ENCODE results near the gene ILF2.
A peak's percentile ranks its signal among the peaks of the same experiment; 100 is the strongest.

The ILF2 gene

DNA sequence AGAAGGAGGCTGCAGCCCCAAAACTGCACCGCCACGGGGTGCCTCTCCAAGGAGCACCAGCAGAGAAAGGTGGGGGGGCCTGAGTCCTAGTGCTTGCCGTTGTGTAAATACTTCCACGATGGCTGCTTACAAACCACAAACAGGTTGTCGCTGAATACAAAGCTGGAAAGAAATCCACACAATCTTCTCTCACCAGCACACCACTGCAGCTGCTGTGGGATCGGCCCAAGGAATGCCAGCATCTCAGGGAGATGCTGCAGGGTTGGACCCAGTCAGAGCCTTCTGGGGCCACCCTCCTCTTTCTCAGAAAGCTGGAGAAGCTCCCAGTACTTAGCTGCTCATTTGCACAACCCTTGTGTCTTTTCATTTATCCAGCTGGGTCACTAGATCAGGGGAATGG, 51.6 kb downstream of the ILF2 start:
- no peak overlapping the region for H3K9ac ChIP-seq
- H3K4me3 ChIP-seq (ENCODE audit: low read depth, low read length), result no peak overlapping the region
- peaks cover 2% of the 10 kb centered on the region for H3K79me2 ChIP-seq
- H3K9me3 ChIP-seq (ENCODE audit: control insufficient read depth, low read length), result no peaks in the 10 kb centered on the region
- TF ChIP-seq, protein P1, sequence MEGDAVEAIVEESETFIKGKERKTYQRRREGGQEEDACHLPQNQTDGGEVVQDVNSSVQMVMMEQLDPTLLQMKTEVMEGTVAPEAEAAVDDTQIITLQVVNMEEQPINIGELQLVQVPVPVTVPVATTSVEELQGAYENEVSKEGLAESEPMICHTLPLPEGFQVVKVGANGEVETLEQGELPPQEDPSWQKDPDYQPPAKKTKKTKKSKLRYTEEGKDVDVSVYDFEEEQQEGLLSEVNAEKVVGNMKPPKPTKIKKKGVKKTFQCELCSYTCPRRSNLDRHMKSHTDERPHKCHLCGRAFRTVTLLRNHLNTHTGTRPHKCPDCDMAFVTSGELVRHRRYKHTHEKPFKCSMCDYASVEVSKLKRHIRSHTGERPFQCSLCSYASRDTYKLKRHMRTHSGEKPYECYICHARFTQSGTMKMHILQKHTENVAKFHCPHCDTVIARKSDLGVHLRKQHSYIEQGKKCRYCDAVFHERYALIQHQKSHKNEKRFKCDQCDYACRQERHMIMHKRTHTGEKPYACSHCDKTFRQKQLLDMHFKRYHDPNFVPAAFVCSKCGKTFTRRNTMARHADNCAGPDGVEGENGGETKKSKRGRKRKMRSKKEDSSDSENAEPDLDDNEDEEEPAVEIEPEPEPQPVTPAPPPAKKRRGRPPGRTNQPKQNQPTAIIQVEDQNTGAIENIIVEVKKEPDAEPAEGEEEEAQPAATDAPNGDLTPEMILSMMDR (IDR thresholded peaks at IDR 0.05), result no peak
- H3K27me3 ChIP-seq (ENCODE audit: control insufficient read depth, insufficient read depth, low read length), result no peaks in the 10 kb centered on the region
- no peak overlapping the region for H2AFZ ChIP-seq
- H3K27ac ChIP-seq, result no peak overlapping the region
- peaks cover 10% of the 10 kb centered on the region for H3K4me1 ChIP-seq
- H3K4me2 ChIP-seq (ENCODE audit: low read length), result no peak overlapping the region
- H3K36me3 ChIP-seq (ENCODE audit: control insufficient read depth, insufficient read depth, low read length), result no peaks in the 10 kb centered on the region

DNA sequence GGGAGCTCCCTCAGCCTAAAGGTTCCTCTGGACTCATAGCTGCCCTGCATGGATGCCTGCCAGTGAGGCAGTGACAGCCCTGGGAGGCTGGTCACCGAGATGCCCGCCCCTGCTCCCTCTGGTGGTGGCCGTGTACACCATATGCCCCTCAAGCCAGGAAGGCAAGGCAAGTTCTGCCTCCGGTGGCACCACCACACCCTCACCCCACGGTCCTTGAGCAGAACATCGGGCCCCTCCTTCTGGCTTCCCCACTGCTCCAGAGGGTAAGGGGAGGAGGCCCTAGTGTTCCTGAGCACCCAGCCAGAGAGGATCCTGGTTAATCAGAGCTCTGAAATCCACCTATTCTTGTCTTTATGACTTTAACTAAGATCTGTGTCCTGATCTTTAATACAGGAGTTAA, 53.1 kb downstream of the ILF2 start:
- Histone ChIP-seq H3K4me2 (ENCODE audit: low read length) (no peak overlapping the region), H3K9ac (no peak overlapping the region), H2AFZ (peak overlapping the region; percentile 19), H3K27ac (no peak overlapping the region), H3K4me1 (peaks cover 10% of the 10 kb centered on the region), H3K79me2 (no peaks in the 10 kb centered on the region), H3K27me3 (ENCODE audit: control insufficient read depth, insufficient read depth, low read length) (no peaks in the 10 kb centered on the region), H3K36me3 (ENCODE audit: control insufficient read depth, insufficient read depth, low read length) (no peaks in the 10 kb centered on the region), H3K9me3 (ENCODE audit: control insufficient read depth, low read length) (no peaks in the 10 kb centered on the region), H3K4me3 (ENCODE audit: low read depth, low read length) (no peak overlapping the region)
- TF ChIP-seq, protein P1 (IDR thresholded peaks at IDR 0.05), result peak; percentile 66

DNA sequence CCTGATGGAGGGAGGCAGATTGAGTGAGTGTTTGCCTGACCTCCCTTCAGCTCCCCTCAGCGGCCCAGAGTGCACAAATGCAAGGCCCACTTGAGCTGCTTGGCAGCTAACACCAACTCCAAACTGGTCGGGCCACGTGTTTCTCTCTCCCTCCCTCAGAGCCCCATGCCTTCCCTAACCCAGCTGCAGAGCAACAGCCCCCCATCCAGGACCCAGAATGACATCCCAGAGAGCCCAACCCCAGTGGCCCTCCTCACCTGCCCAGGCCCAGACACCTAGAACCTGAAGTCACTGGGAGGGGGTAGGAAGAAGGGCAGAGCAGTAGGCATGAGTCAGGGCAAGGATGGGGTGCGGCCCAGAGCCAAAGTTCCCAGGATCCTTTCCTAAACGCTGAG, 53.9 kb downstream of the ILF2 start:
- no peak overlapping the region for H3K9ac ChIP-seq

DNA sequence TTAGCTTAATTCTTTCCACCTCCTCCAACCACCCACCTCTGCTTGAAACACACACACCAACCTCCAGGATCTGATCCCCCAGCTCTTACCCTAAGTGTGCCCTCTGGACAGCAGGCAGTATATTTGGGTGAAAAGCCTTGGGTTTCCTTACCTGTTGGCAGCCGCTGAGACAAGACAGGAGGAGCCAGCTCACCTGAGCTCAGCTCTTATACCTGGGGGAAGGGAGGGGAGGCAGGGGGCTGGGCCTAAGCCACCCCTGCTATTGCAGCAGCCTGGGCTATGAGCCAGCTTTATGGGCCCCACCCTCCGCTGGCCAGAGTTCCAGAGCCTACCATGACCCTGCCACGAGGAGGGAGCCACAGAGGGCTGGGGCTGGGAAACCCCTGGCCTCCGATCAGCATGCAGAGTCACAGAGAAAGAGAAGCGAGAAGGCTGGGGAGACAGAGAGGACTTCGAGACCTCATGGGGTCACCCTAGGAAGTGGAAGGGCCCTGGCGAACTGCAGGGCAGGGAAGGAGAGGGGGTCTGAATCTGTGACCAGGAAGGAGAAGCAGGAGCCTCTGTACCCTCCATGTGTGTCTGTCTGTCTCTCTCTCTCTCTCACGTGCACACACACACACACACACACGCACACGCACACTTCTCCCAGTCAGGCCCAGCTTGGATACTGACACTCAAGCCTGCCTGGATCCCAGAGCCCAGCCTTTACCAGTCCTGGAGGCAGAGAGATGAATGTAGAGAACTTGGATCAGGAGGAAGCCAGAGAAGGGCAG, 54.5 kb downstream of the ILF2 start, which contains the start of gene S100A14:
Gene S100A14 (minus strand): TSS at position 182 of the 773 bp plus-strand sequence. CDS start 467 bp downstream, outside the sequence.
- H3K9me3 ChIP-seq (ENCODE audit: control insufficient read depth, low read length), result no peaks in the 10 kb centered on the region
- H2AFZ ChIP-seq, result peak within 1 kb of the TSS; percentile 36
- TF ChIP-seq, protein P1 (IDR thresholded peaks at IDR 0.05), result no peak
- peaks cover 12% of the 10 kb centered on the region for H3K4me1 ChIP-seq
- H3K27ac ChIP-seq, result peak within 1 kb of the TSS; percentile 72
- no peaks in the 10 kb centered on the region for H3K27me3 ChIP-seq (ENCODE audit: control insufficient read depth, insufficient read depth, low read length)
- no peak within 1 kb of the TSS for H3K9ac ChIP-seq
- peak within 1 kb of the TSS; percentile 50 for H3K4me3 ChIP-seq (ENCODE audit: low read depth, low read length)
- peak within 1 kb of the TSS; percentile 58 for H3K4me2 ChIP-seq (ENCODE audit: low read length)
- no peaks in the 10 kb centered on the region for H3K36me3 ChIP-seq (ENCODE audit: control insufficient read depth, insufficient read depth, low read length)
- H3K79me2 ChIP-seq, result no peaks in the 10 kb centered on the region

More for the DNA sequence above, 53.9 kb downstream of the ILF2 start:
- Histone ChIP-seq H3K36me3 (ENCODE audit: control insufficient read depth, insufficient read depth, low read length) (no peaks in the 10 kb centered on the region), H3K4me3 (ENCODE audit: low read depth, low read length) (no peak overlapping the region), H3K4me1 (peaks cover 10% of the 10 kb centered on the region), H3K4me2 (ENCODE audit: low read length) (peak overlapping the region; percentile 2), H3K79me2 (no peaks in the 10 kb centered on the region), H3K9me3 (ENCODE audit: control insufficient read depth, low read length) (no peaks in the 10 kb centered on the region), H3K27me3 (ENCODE audit: control insufficient read depth, insufficient read depth, low read length) (no peaks in the 10 kb centered on the region), H3K27ac (peak overlapping the region; percentile 72), H2AFZ (peak overlapping the region; percentile 36)
- TF ChIP-seq, protein P1 (IDR thresholded peaks at IDR 0.05), result no peak

DNA sequence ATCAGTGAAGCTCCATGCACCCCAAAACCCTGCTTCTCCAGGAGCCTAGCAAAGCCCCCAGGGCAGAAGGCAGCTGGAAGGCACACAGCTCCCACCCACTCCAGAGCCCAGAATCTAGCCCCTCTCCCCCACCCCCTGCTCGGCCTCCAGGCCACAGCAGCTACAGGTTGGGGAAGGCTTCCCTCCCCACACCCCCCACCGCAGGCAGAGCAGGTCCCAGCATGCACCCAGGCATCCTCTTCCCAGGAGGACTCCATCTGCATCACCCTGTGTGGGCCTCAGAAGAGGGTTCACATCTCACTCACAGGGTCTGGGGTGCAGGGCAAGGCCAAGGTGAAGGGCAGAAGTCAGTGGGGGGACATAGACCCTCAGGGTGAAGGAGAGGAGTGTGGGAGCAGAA, 55.4 kb downstream of the ILF2 start:
- no peaks in the 10 kb centered on the region for H3K27me3 ChIP-seq (ENCODE audit: control insufficient read depth, insufficient read depth, low read length)
- no peak overlapping the region for H3K9ac ChIP-seq
- no peaks in the 10 kb centered on the region for H3K9me3 ChIP-seq (ENCODE audit: control insufficient read depth, low read length)
- H3K4me1 ChIP-seq, result peaks cover 18% of the 10 kb centered on the region
- H3K36me3 ChIP-seq (ENCODE audit: control insufficient read depth, insufficient read depth, low read length), result no peaks in the 10 kb centered on the region
- peak overlapping the region; percentile 50 for H3K4me3 ChIP-seq (ENCODE audit: low read depth, low read length)
- TF ChIP-seq, protein P1 (IDR thresholded peaks at IDR 0.05), result no peak
- no peaks in the 10 kb centered on the region for H3K79me2 ChIP-seq
- no peak overlapping the region for H2AFZ ChIP-seq
- H3K4me2 ChIP-seq (ENCODE audit: low read length), result peak overlapping the region; percentile 58
- peak overlapping the region; percentile 72 for H3K27ac ChIP-seq

All from parathyroid adenoma (tissue), 2 donors.